Skeletal muscle cell (primary cell): Measurements from ENCODE around the gene XYLT1.
A peak's percentile ranks its signal among the peaks of the same experiment; 100 is the strongest.

ENCODE experiments used
- DNase-seq: peaks from one replicate; pipeline ENCODE4 v3.0.0-alpha.2; 2010; ENCODE audit warnings: low read depth
- H3K4me3 ChIP-seq: 2 replicates; pipeline ENCODE4 v1.5.1; 2011; ENCODE audit warnings: low read depth, mild to moderate bottlenecking, control low read depth, low read length, moderate library complexity

XYLT1 gene

DNA sequence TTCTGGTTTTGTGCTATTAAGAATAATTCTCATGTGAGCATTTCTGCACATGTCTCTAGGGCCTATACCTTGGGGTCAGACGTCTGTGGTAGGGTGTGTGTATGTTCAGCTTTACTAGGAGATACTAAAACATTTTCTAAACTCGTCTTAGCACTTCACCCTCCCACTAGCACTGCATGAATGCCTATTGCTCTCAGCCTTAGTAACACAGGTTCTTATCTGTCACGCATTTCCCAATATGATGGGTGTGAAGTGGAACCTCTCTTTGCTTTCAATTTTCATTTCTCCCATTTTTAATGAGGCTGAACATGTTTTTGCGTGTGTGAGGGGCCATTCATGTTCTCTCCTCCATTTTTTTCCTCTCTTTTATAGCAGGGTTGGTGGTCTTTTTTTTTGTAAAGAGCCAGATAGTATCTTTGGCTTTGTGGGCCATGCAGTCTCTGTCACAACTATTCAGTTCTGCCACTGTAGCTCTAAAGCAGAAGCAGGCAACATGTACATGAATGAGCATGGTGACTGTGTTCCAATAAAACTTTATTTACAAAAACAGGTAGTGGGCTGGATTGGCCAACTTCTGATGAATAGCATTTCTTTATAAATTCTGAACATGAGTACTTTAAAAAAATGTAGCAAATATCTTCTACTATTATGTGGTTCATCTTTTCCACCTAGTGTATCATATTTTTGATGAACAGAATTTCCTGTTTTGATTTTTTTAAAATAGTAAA is 354.0 kb downstream of the XYLT1 start:
- DNase-seq, result no peak
- no peak overlapping the region for H3K4me3 ChIP-seq

DNA sequence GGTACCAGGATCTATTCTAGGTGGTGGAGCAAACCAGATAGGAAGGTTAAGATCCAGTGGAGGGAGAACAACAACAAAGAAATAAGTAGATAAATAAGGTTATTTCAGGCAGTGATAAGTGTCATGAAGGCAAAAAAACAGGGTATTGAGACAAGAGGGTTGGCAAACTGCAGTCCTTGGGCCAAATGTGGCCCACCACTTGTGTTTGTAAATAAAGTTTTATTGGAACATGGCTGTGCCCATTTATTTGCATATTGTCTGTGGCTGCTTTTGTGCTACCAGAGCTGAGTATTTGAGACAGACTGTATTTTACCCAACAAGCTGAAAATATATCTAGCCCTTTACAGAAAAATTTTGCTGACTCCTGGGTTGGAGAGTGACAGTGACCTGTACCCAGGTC is 361.3 kb downstream of the XYLT1 start:
- no peak for DNase-seq
- H3K4me3 ChIP-seq, result no peak overlapping the region

DNA sequence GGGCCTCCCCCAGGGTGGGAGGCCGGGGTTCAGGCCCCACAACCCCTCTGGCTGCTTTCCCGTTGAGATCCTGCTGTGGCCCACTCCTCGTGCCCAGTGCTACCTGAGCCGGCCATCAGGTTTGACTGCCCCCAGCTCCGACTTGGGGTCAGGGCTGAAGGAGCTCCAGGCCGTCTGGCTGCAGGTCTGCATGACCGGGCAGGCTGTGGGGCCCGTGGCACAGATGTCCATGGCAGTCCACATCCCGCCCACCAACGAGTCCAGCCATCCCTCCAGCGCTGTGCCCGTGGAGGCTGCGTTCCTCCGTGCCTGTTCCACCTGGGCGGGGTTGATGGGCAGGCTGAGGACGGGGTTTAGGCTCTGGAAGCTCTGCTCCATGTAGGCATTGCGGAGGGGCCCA is 362.2 kb downstream of the XYLT1 start:
- DNase-seq, result no peak
- H3K4me3 ChIP-seq, result no peak overlapping the region

DNA sequence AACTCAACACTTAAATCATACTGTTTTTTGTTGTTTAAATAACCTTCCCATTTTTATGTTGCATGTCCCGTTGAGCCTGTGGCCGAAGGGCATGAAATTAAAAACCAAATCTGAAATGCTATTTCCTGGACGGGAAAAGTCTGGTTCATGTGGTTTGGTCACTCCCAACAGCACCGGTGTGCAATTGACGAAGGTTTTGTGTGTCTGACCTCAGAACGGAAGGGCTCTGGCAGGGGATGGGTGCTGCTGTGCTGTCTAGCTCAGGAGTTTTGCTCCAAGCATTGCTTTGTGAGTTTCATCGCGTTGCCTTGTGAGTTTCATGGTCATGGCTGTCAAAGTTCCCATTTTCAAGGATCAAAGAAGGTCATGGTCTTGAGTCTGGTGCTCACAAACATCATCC is 363.3 kb downstream of the XYLT1 start:
- no peak overlapping the region for H3K4me3 ChIP-seq
- no peak for DNase-seq

DNA sequence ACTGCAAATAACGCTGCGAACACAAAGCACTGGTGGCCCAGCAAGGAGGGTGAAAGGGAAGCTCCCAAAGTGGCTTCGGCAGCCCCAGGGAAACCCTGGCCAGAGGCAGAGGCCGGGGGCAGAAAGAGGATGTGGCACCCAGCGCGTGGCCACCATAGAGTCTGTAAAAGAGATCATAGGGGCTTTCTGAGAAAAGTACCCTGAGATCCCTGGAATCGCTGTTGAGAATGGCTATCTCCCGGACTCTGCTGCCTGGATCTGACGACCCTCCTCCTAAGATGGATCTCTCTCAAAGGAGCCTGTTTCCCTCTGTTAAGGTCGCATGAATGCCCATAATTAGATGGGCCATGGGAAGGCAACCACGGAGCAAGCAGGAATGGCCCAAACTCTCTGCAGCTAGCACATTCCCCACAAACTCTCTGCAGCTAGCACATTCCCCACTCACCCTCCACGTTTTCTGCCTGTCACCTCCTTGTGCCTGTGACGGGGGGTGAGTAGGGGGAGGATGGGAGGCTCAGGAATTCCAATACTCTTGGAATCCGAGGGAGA is 364.4 kb downstream of the XYLT1 start:
- DNase-seq, result no peak
- H3K4me3 ChIP-seq, result no peak overlapping the region

DNA sequence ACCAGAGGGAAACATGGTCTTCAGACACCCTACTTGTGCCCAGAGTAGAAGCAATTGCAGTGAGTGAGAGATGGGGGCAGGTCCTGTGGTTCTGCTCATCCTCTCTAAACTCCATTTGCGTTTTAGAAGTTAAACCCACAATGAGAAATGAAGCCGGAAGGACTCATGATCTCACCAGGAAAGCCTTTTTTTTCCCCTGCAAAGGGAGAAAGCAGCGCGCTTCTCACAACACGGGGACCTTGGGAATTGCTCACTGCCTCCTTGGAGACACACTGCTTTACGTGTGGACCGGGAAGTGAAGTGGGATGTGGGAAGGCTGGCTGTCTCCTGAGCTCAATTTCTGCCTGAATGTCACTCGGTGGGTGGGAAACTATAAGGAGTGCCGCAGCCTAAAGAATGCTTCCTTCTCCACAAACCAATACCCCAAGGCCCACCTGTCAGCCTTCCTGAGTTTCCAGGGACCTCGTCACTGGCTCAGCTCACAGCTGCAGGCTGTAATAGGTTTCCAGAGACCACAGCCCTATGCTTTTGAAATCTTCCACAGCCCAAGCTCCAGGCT is 365.4 kb downstream of the XYLT1 start:
- H3K4me3 ChIP-seq, result no peak overlapping the region
- DNase-seq, result peak; percentile 49

DNA sequence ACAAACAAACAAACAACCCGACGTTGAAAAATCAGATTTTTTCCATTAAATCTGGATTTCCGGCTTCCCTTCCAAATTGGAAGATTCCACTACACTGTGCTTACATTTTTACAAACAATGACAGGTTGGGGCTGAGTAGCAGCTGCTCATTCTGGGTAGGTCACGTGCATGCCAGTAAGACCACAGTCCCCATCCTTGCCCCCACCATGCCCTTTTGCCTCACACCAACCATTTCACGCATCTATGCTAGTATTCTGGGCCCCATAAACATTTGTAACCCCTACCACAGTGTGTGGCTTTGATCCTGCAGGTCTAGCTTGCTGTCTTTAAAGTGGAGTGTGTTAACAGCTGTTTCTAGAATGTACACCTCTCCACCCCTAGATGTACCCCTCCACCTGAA is 366.1 kb downstream of the XYLT1 start:
- no peak overlapping the region for H3K4me3 ChIP-seq

DNA sequence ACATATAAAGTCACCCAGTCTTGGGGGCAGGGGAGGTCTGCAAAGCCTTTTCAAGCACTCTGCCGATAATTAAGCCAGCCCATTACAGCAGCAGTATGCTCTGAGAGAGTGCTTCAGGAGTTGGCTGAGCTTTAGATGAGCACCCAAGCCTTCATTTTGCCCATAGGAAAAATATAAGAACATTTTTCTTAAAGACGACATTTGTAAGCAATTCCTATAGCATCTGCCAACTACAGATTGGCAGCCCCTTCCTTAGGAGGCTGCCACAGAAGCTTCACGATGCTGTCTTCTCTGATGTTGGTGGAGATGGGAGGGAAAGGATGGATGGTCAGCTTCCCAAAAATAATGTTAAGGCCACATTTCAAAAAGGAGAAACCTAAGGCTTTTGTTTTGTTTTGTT is 367.5 kb downstream of the XYLT1 start:
- H3K4me3 ChIP-seq, result no peak overlapping the region
- DNase-seq, result no peak

More for the DNA sequence above, 366.1 kb downstream of the XYLT1 start:
- DNase-seq, result no peak

DNA sequence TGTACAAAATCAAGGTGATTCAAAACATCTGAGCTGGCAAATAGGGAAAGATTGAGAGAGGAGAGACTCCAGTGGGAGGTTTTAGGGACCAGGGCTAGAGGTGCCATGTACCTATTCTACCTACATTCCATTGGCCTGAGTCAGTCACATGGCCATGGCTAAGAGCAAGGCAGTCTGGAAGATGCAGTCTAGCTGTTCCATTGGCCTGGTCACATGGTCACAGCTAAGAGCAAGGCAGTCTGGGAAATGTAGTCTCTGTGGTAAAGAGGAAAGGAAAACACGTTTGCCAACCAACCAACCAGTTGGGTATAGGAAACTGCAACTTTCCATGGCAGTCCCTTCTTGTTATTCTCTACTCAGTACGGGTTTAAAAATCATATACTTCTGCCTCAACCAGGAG is 369.1 kb downstream of the XYLT1 start:
- no peak for DNase-seq
- no peak overlapping the region for H3K4me3 ChIP-seq

DNA sequence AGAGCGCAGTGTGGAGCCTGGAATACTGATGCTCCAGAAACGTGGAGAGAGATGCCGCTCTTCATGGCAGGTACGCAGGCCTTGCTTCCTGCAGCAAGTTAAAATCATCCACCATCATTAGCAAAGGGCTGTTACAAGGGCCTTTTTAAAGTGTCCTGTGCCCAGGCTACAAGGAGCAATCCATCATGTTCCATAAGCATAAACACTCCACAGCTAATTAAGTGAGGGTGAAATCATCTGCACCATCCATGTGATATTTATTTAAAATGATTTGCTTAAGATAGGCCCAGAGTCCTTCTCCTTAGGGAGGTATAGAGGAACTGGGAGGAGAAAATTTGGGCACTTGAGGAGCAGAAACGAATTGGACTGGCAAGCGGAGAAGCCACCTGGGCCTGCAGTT is 372.1 kb downstream of the XYLT1 start:
- no peak overlapping the region for H3K4me3 ChIP-seq
- DNase-seq, result no peak

DNA sequence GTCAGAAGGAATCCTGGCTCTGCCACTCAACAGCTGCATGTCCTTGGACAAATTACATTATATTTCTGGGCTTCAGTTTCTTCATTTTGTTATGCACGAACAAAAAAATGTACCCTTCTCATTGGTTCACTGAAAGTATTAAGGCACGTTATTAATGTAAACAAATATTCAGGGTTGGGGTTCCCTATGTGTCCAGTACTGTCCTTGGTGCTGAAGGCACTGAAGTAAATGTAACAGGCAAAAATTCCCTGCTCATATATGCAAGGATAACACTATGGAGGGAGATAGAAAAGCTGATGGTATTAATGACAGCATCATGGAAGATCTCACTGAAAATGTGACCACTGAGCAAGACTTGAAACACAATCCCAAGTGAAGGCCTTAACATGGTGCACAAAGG is 386.6 kb downstream of the XYLT1 start:
- no peak overlapping the region for H3K4me3 ChIP-seq
- DNase-seq, result no peak

DNA sequence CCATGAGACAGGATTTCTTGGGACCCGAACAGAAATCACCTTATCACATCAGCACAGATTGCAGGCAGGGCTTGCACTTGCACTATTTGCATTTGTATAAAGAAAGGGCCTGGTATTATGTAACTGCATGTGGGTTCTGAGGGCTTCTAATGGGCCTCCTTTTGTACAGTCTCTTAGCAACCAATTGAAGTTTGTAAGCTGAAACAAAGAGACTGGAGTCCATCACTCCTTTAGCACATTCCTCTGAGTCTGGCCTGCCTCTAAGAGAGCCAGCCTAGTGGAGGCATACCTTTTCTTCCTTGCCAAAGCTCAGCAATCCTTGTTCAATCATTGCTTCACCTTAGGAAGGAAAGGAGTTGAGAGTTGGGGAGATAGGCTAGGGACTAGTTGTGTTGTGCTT is 387.1 kb downstream of the XYLT1 start:
- DNase-seq, result no peak
- no peak overlapping the region for H3K4me3 ChIP-seq

DNA sequence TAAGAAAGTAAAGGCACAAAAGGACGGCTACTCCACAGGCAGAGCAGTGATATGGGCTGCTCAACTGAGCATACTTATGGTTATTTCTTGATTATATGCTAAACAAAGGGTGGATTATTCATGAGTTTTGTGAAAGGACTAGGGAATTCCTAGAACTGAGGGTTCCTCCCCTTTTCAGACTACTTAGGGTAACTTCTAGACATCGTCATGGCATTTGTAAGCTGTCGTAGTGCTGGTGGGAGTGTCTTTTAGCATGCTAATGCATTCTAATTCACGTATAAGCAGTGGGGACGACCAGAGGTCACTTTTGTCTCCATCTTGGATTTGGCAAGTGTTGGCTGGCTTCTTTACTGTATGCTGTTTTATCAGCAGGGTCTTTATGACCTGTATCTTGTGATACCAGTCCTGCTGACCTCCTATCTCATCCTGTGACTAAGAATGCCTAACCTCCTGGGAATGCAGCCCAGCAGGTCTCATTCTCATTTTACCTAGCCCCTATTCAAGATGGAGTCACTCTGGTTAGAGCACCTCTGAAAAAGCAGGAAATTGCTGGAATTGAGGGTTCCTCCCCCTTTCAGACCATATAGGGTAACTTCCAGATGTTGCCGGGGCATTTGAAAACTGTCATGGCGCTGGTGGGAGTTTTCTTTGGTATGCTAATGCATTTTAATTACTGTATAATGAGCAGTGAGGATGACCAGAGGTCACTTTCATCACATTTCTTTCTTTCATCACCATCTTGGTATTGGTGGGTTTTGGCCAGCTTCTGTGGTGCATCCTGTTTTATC is 388.5 kb downstream of the XYLT1 start:
- no peak for DNase-seq
- H3K4me3 ChIP-seq, result no peak overlapping the region

DNA sequence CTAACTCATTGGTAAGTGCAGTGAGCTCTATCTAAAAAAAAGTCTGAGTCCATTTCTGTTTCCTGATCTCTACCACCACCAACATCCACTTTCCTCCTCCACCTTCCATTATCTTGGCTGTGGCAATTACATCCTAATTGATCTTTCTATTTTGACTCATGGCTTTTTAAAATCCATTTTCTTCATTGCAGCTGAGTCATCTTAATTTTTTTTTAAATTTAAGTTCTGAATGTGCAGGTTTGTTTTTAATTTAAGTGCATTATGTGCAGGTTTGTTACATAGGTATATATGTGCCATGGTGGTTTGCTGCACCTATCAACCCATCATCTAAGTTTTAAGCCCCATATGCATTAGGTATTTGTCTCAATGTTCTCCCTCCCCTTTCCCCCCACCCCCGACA is 390.7 kb downstream of the XYLT1 start:
- no peak overlapping the region for H3K4me3 ChIP-seq
- DNase-seq, result no peak

DNA sequence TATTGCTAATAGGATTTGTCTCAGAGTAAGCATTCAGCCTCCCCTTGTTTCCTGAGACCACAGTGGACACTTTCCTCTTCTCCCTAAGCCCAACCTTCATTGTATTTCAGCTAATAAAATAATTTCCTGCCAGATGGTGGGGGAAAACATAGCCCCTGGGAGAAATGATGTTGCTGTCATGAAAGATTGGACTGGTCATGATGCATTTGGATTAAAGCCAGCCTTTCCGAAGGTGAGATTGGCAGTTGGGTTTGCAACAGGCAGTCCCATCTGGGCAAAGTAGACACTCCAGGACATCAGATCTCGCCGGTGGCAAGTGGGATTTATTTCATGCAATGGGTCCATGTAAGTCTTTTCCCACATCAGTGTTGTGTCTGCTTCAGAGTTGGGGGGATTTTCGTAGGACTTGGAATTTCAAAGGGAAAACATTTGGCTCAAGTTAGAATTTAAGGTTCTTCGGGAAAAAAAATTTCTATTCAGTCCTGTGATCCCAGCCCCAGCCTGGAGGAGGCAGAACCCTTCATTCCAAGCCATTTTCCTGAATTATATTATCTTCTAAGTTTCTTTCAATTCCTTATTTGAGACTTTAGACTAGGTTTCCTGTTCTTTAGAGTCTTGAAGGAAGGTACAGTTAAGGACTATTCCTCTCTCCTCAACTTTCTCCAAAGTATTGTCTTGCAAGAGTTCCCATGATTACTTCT is 391.7 kb downstream of the XYLT1 start:
- no peak for DNase-seq
- no peak overlapping the region for H3K4me3 ChIP-seq

DNA sequence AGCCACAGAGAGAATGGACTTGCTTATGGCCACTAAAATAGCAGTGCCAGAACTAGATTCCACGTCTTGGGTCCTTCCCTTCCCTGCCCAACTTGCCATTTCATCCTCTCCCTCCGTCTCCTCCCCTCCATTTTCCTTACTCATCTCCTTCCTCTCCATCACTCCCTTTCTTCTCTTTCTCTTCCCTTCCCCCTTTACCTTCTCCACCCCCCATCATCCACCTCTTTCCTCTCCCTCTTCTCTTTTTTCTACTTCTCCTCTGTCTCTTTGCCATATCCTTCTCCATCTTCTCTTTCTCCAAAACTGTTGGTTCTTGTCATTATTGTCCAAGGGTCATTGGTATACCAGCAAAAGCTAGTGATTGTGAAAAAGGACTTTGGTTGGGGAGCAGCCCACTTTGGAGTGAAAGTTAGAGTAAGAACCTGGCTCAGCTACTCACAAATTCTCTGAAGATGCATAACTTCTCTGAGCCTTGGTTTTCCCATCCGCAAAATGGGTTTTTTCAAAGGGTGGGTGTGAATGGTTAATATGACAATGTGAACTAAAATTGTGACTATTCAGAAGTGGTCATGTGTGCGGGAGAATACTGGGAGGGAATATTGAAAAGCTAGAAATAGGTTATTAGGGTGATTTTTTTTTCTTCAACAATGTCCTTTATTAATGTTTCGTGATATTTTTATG is 393.8 kb downstream of the XYLT1 start:
- H3K4me3 ChIP-seq, result no peak overlapping the region
- DNase-seq, result no peak

DNA sequence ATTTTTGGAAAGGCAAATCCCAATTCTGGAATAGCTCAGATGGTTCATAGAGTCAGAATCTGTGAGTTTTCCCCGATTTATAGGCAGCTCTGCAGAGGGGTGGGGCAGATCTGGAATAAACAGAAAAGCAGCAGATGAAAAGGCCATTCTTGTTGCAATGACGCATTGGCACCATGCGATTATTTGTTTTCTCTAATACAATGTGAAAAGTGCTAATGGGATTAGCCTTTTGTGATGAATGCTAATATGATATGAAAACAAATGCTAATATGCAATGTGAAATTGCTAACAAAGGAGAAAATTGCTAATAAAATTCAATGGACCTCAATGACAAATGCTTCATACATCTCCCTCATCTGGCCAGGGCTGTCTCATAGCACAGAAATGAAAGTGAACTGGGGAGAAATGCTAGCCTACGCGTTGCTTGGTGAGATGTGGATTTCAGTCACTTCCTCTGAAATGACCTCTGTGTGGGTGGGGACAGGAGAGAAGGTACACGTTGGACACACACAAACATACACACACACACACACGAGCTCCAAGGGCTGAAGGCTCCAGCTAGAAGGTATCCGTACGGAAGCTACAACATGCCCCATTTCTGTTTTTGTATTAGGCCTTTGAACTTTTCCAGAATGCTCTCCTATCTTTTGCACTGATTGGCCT is 394.5 kb downstream of the XYLT1 start:
- H3K4me3 ChIP-seq, result no peak overlapping the region
- no peak for DNase-seq

DNA sequence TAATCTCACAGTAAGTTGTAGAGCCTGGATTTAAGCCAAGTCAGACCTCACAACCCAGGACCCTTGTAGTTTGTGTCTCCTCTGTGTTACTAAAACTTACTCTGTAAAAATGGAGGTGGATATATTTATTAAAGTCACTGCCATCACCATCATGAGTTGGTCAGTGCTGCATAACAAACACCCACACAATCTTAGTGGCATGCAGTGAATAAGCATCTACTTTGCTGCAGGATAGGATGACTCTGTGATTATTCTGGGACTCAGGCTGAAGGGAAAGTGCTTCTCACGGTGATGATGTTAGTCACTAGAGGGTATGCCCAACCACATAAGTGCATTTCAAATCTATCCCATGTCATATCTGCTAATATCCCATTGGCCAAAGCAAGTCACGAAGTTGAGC is 398.7 kb downstream of the XYLT1 start:
- H3K4me3 ChIP-seq, result no peak overlapping the region
- no peak for DNase-seq
